SK-N-SH (cell line): ENCODE results near the gene LDB2. TPM values are rescaled to one million over a fixed set of nuclear protein-coding genes. Genes with fewer than 3 reads are reported as not detected.

Experiments
- CTCF ChIA-PET: fragments of 300-600, 350-600 bp; formaldehyde crosslinking; extraction: SDS; loops from one replicate; lab custom pipeline; 2021; lab: Yijun Ruan, JAX
- POLR2A ChIA-PET: fragments of 350-600 bp; sonication (Branson Sonifier 250); formaldehyde crosslinking; extraction: SDS; loops from one replicate; lab custom pipeline; 2020; ENCODE audit warnings: antibody characterized with exemption, inconsistent platforms; lab: Yijun Ruan, JAX
- DNase-seq: peaks from one replicate; pipeline ENCODE4 v3.0.0; 2012
- H2AFZ ChIP-seq: fragments of 200-600 bp; sonication (generic); 2 replicates; pipeline ENCODE4 v1.8.1; 2016; ENCODE audit warnings: antibody characterized with exemption, mild to moderate bottlenecking, low read depth
- H3F3A ChIP-seq: fragments of 200-600 bp; sonication (generic); replicated peaks from 2 replicates; pipeline ENCODE3; 2016; ENCODE audit warnings: antibody characterized with exemption, mild to moderate bottlenecking; ENCODE audit not compliant: insufficient read depth
- H3K27ac ChIP-seq, 2 experiments: fragments of 200-500 bp in 1 of 2; fragments of 200-600 bp in 1 of 2; sonication (Bioruptor generic) in 1 of 2; sonication (generic), shearing (Covaris generic) in 1 of 2; 2 replicates each; pipeline versions ENCODE4 v1.5.1 to v1.6.1; 2014 to 2016; ENCODE audit warnings: low read depth in 2 of 2, inconsistent platforms in 1 of 2, low read length in 1 of 2, mild to moderate bottlenecking in 1 of 2, mixed read lengths in 1 of 2
- H3K27me3 ChIP-seq: fragments of 200-600 bp; sonication (generic), shearing (Covaris generic); 2 replicates; pipeline ENCODE4 v1.6.1; 2016; ENCODE audit warnings: mixed run types; ENCODE audit not compliant: insufficient read depth
- H3K36me3 ChIP-seq, 2 experiments: fragments of 200-500 bp in 1 of 2; fragments of 200-600 bp in 1 of 2; sonication (Bioruptor generic) in 1 of 2; sonication (generic) in 1 of 2; replicated peaks in 1 of 2; 2 replicates each; pipeline versions ENCODE3 to v1.5.1; 2014 to 2016; ENCODE audit warnings: low read length in 1 of 2, mild to moderate bottlenecking in 1 of 2; ENCODE audit not compliant: insufficient read depth in 2 of 2, control insufficient read depth in 1 of 2
- H3K4me1 ChIP-seq, 2 experiments: fragments of 200-500 bp in 1 of 2; fragments of 200-600 bp in 1 of 2; sonication (Bioruptor generic) in 1 of 2; sonication (generic), shearing (Covaris generic) in 1 of 2; 2 replicates each; pipeline versions ENCODE4 v1.5.1 to v1.6.1; 2014 to 2016; ENCODE audit warnings: low read depth in 1 of 2, low read length in 1 of 2, mixed run types in 1 of 2; ENCODE audit not compliant: insufficient read depth in 2 of 2, control insufficient read depth in 1 of 2
- H3K4me2 ChIP-seq: fragments of 200-600 bp; sonication (generic), shearing (Covaris generic); 2 replicates; pipeline ENCODE4 v1.6.1; 2017; ENCODE audit warnings: mixed run types
- H3K4me3 ChIP-seq, 2 experiments: fragments of 200-500 bp in 1 of 2; fragments of 200-600 bp in 1 of 2; sonication (Bioruptor generic) in 1 of 2; sonication (generic), shearing (Covaris generic) in 1 of 2; 2 replicates each; pipeline versions ENCODE4 v1.5.1 to v1.8.1; 2014 to 2016; ENCODE audit warnings: low read depth in 2 of 2, inconsistent platforms in 1 of 2, low read length in 1 of 2, mild to moderate bottlenecking in 1 of 2, mixed read lengths in 1 of 2, moderate library complexity in 1 of 2
- H3K79me2 ChIP-seq: fragments of 200-600 bp; sonication (generic); 2 replicates; pipeline ENCODE4 v1.8.1; 2017; ENCODE audit warnings: mild to moderate bottlenecking; ENCODE audit not compliant: insufficient read depth
- H3K9ac ChIP-seq: fragments of 200-600 bp; sonication (generic); 2 replicates; pipeline ENCODE4 v1.6.1; 2017; ENCODE audit warnings: mixed run types
- H3K9me2 ChIP-seq: fragments of 200-600 bp; sonication (generic); 2 replicates; pipeline ENCODE4 v1.6.1; 2017; ENCODE audit warnings: mixed run types
- H3K9me3 ChIP-seq: fragments of 200-600 bp; sonication (generic); 2 replicates; pipeline ENCODE4 v1.6.1; 2017; ENCODE audit warnings: mixed run types, mild to moderate bottlenecking, moderate library complexity
- H4K20me1 ChIP-seq: fragments of 200-600 bp; sonication (generic); 2 replicates; pipeline ENCODE4 v1.6.1; 2017; ENCODE audit warnings: mild to moderate bottlenecking, mixed run types; ENCODE audit not compliant: insufficient read depth
- FOXJ3 ChIP-seq: sonication (generic); formaldehyde crosslinking; IDR thresholded peaks from 2 replicates; pipeline ENCODE4 v1.5.1; 2020; ENCODE audit warnings: mild to moderate bottlenecking, missing genetic modification reagents
- JUND ChIP-seq: IDR thresholded peaks from 2 replicates; pipeline ENCODE4 v1.4.0; 2012
- MEF2A ChIP-seq: IDR thresholded peaks from 2 replicates; pipeline ENCODE4 v1.4.0; 2012; ENCODE audit warnings: low read depth, borderline replicate concordance
- MXI1 ChIP-seq: IDR thresholded peaks from 2 replicates; pipeline ENCODE4 v1.6.1; 2012; ENCODE audit warnings: mild to moderate bottlenecking, low read depth, low read length, improper control_type of control experiment
- RCOR1 ChIP-seq: fragments of 150-350 bp; IDR thresholded peaks from 2 replicates; pipeline ENCODE4 v1.6.1; 2017; ENCODE audit warnings: antibody characterized with exemption, low read length
- SIN3A ChIP-seq: IDR thresholded peaks from 2 replicates; pipeline ENCODE4 v1.6.1; 2012; ENCODE audit warnings: low read depth, mild to moderate bottlenecking, low read length, moderate library complexity, borderline replicate concordance
- SMC3 ChIP-seq: IDR thresholded peaks from 2 replicates; pipeline ENCODE4 v1.6.1; 2012; ENCODE audit warnings: low read depth, low read length, improper control_type of control experiment
- TEAD4 ChIP-seq: IDR thresholded peaks from 2 replicates; pipeline ENCODE4 v1.4.0; 2012; ENCODE audit warnings: mild to moderate bottlenecking, borderline replicate concordance; ENCODE audit not compliant: insufficient read depth
- WGBS: methylation state at CpG from one replicate; pipeline ENCODE4 v1.1.6; 2017; ENCODE audit warnings: low lambda C conversion rate; 5-methylcytosine and 5-hydroxymethylcytosine counted together
- polyA plus RNA-seq, 3 experiments: library from polyadenylated mRNA; depleted of rRNA; stranded (reverse); fragments of >200 nt; gene quantifications; 2 replicates each; pipeline ENCODE4 v1.2.3, GENCODE V29; 2012
- TF ChIP-seq, protein P1 (sequence below): fragments of 150-350 bp; IDR thresholded peaks from 2 replicates; pipeline ENCODE4 v1.6.1; 2017; ENCODE audit warnings: antibody characterized with exemption, low read length, low read depth, borderline replicate concordance
- TF ChIP-seq, protein P2 (sequence below): IDR thresholded peaks from 2 replicates; pipeline ENCODE4 v1.4.0; 2012; ENCODE audit warnings: low read depth
- TF ChIP-seq, protein P3 (sequence below): IDR thresholded peaks from 2 replicates; pipeline ENCODE4; 2012
- TF ChIP-seq, protein P4 (sequence below): fragments of 200-600 bp; sonication (generic); IDR thresholded peaks from 2 replicates; pipeline ENCODE4 v1.6.1; 2017; ENCODE audit warnings: antibody characterized with exemption, mild to moderate bottlenecking, moderate library complexity

LDB2 gene
- polyA plus RNA-seq, 1 of the 3 experiments (the other 2 are of a cell fraction) = 11.0 TPM

DNA sequence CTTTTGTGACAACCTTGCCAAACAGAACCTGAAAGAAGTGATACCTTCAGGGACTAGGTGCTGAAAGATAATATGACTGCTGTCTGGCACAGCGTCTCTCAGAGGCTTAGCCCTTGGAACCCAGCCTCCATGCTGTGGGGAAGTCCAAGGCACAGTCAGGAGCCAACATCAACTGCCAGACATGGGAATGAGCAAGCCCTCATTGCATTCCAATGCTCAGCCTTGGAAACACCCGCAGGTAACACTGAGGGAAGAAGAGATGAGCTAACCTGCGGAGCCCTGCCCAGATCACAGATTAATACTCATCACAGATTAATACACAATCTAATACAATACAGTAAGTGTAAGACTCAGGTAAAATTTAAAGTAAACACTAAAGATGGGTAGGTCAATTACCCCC, 31.5 kb downstream of the LDB2 start:
- POLR2A ChIA-PET = no interaction called here
- 93% methylated on average over 3 of the region's 3 CpGs for WGBS

DNA sequence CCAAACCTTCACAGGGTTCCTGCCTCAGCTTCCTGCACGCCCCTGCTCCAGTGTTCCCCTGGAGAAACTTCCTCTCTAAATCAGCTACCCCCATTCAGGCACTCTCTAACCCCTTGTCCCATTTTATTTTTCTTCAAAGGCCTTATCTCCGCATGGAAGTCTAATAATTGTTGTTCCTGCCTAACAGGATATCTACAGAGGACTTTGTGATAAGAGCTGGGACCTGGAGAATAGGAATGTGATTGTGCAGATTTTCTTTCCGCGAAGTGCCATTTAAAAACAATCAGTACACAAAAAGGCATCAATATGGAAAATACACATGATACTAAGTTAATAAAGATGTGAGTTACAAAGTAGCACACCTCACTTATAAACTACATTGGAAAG, 32.6 kb downstream of the LDB2 start:
- no peak overlapping the region for H3K27ac ChIP-seq
- peaks cover 2 to 15% of the 10 kb centered on the region in 2 experiments for H3K4me1 ChIP-seq
- TF ChIP-seq JUND (no peak), MEF2A (no peak)
- no peak overlapping the region for H3K9ac ChIP-seq
- H3F3A ChIP-seq = peaks cover 21% of the 10 kb centered on the region
- no peak overlapping the region; the same call in 1 of the 2 replicates for H2AFZ ChIP-seq
- no peaks in the 10 kb centered on the region for H3K9me3 ChIP-seq
- ChIA-PET POLR2A (no interaction called here), CTCF (interaction anchor here (1.2 to 1.7 kb wide), 2 partner anchors 9 to 71 kb away, joined by 3 to 4 read pairs; no protein-coding TSS in a partner anchor)
- H4K20me1 ChIP-seq = no peaks in the 10 kb centered on the region
- no peak for DNase-seq
- WGBS = 62% methylated on average over 4 of the region's 4 CpGs
- H3K79me2 ChIP-seq = peaks cover 16% of the 10 kb centered on the region
- no peaks in the 10 kb centered on the region for H3K27me3 ChIP-seq
- H3K36me3 ChIP-seq = peaks cover 0 to 3% of the 10 kb centered on the region in 2 experiments
- H3K4me3 ChIP-seq = no peak overlapping the region
- no peak overlapping the region for H3K4me2 ChIP-seq
- H3K9me2 ChIP-seq = no peaks in the 10 kb centered on the region

More for the DNA sequence above, 31.5 kb downstream of the LDB2 start:
- Histone ChIP-seq H4K20me1 (no peaks in the 10 kb centered on the region), H3K79me2 (peaks cover 15% of the 10 kb centered on the region), H3K36me3 (peaks cover 0 to 6% of the 10 kb centered on the region in 2 experiments), H3K4me2 (no peak overlapping the region), H3K27ac (no peak overlapping the region), H3K9me3 (no peaks in the 10 kb centered on the region), H2AFZ (no peak overlapping the region), H3K4me3 (no peak overlapping the region), H3K9me2 (no peaks in the 10 kb centered on the region), H3K27me3 (no peaks in the 10 kb centered on the region), H3K9ac (no peak overlapping the region), H3F3A (peaks cover 11% of the 10 kb centered on the region), H3K4me1 (peaks cover 2 to 7% of the 10 kb centered on the region in 2 experiments; a peak in 3 of 4 replicates)
- TF ChIP-seq MXI1 = no peak
- no peak for TF ChIP-seq TEAD4
- TF ChIP-seq SMC3 = no peak
- TF ChIP-seq FOXJ3 = no peak
- TF ChIP-seq RCOR1 = no peak
- TF ChIP-seq, protein P1, sequence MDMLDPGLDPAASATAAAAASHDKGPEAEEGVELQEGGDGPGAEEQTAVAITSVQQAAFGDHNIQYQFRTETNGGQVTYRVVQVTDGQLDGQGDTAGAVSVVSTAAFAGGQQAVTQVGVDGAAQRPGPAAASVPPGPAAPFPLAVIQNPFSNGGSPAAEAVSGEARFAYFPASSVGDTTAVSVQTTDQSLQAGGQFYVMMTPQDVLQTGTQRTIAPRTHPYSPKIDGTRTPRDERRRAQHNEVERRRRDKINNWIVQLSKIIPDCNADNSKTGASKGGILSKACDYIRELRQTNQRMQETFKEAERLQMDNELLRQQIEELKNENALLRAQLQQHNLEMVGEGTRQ = no peak
- TF ChIP-seq, protein P2, sequence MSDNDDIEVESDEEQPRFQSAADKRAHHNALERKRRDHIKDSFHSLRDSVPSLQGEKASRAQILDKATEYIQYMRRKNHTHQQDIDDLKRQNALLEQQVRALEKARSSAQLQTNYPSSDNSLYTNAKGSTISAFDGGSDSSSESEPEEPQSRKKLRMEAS = no peak
- TF ChIP-seq SIN3A = no peak
- TF ChIP-seq, protein P3, sequence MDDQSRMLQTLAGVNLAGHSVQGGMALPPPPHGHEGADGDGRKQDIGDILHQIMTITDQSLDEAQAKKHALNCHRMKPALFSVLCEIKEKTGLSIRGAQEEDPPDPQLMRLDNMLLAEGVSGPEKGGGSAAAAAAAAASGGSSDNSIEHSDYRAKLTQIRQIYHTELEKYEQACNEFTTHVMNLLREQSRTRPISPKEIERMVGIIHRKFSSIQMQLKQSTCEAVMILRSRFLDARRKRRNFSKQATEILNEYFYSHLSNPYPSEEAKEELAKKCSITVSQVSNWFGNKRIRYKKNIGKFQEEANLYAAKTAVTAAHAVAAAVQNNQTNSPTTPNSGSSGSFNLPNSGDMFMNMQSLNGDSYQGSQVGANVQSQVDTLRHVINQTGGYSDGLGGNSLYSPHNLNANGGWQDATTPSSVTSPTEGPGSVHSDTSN = no peak
- no peak for TF ChIP-seq MEF2A
- TF ChIP-seq, protein P4, sequence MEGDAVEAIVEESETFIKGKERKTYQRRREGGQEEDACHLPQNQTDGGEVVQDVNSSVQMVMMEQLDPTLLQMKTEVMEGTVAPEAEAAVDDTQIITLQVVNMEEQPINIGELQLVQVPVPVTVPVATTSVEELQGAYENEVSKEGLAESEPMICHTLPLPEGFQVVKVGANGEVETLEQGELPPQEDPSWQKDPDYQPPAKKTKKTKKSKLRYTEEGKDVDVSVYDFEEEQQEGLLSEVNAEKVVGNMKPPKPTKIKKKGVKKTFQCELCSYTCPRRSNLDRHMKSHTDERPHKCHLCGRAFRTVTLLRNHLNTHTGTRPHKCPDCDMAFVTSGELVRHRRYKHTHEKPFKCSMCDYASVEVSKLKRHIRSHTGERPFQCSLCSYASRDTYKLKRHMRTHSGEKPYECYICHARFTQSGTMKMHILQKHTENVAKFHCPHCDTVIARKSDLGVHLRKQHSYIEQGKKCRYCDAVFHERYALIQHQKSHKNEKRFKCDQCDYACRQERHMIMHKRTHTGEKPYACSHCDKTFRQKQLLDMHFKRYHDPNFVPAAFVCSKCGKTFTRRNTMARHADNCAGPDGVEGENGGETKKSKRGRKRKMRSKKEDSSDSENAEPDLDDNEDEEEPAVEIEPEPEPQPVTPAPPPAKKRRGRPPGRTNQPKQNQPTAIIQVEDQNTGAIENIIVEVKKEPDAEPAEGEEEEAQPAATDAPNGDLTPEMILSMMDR = no peak
- CTCF ChIA-PET = interaction anchor here (1.3 to 1.7 kb wide), 3 partner anchors 8 to 224 kb away, joined by 3 to 4 read pairs (median 4); no protein-coding TSS in a partner anchor
- no peak for DNase-seq
